Hepatocyte (in vitro differentiated cells): ENCODE measurements around the gene PLXNC1. TPM values are rescaled to one million over a fixed set of nuclear protein-coding genes. Genes with fewer than 3 reads are reported as not detected.

Experiments
- DNase-seq: peaks from one replicate; pipeline ENCODE4 v3.0.0-alpha.2; 2016; ENCODE audit warnings: low spot score
- H2AFZ ChIP-seq: fragments of 200-600 bp; sonication (generic); 2 replicates; pipeline ENCODE4 v1.6.0; 2016; ENCODE audit warnings: antibody characterized with exemption, mild to moderate bottlenecking
- H3K27ac ChIP-seq: fragments of 200-600 bp; sonication (generic); 2 replicates; pipeline ENCODE4 v1.5.1; 2016; ENCODE audit warnings: mild to moderate bottlenecking
- H3K27me3 ChIP-seq: fragments of 200-600 bp; sonication (generic); 2 replicates; pipeline ENCODE4 v1.6.1; 2016
- H3K36me3 ChIP-seq: fragments of 200-600 bp; sonication (generic); replicated peaks from 2 replicates; pipeline ENCODE4 v1.5.1; 2016; ENCODE audit warnings: low read depth; ENCODE audit not compliant: insufficient read depth
- H3K4me1 ChIP-seq: fragments of 200-600 bp; sonication (generic); 2 replicates; pipeline ENCODE4 v1.5.1; 2016; ENCODE audit warnings: mild to moderate bottlenecking, moderate library complexity; ENCODE audit not compliant: insufficient read depth
- H3K4me2 ChIP-seq: fragments of 200-600 bp; sonication (generic); 2 replicates; pipeline ENCODE4 v1.6.0; 2016
- H3K4me3 ChIP-seq: fragments of 200-600 bp; sonication (generic); 2 replicates; pipeline ENCODE4 v1.5.1; 2016; ENCODE audit warnings: mild to moderate bottlenecking
- H3K79me2 ChIP-seq: fragments of 200-600 bp; sonication (generic); 2 replicates; pipeline ENCODE4 v1.6.0; 2017; ENCODE audit warnings: mild to moderate bottlenecking
- H3K9me2 ChIP-seq: fragments of 200-600 bp; sonication (generic); replicated peaks from 2 replicates; pipeline ENCODE4 v1.6.0; 2017; ENCODE audit warnings: mild to moderate bottlenecking; ENCODE audit not compliant: insufficient read depth
- H3K9me3 ChIP-seq: fragments of 200-600 bp; sonication (generic); 2 replicates; pipeline ENCODE4 v1.5.1; 2016; ENCODE audit warnings: low read depth, mild to moderate bottlenecking
- H4K20me1 ChIP-seq: fragments of 200-600 bp; sonication (generic); 2 replicates; pipeline ENCODE4 v1.6.0; 2016; ENCODE audit warnings: mild to moderate bottlenecking; ENCODE audit not compliant: insufficient read depth, poor library complexity, severe bottlenecking
- EZH2 ChIP-seq: fragments of 200-600 bp; sonication (generic); IDR thresholded peaks from 2 replicates; pipeline ENCODE4 v1.6.1; 2016; ENCODE audit warnings: antibody characterized with exemption, mild to moderate bottlenecking, borderline replicate concordance
- EZH2phosphoT487 ChIP-seq: fragments of 200-600 bp; sonication (generic); IDR thresholded peaks from one replicate; pipeline ENCODE4 v1.6.1; 2018; ENCODE audit warnings: antibody characterized with exemption, mild to moderate bottlenecking, low read depth, moderate library complexity; ENCODE audit not compliant: unreplicated experiment, severe bottlenecking
- WGBS: methylation state at CpG from one replicate; pipeline ENCODE4 v1.1.6; 2016; ENCODE audit warnings: low lambda C conversion rate; ENCODE audit errors: missing lambda C conversion rate; 5-methylcytosine and 5-hydroxymethylcytosine counted together
- polyA plus RNA-seq: library from polyadenylated mRNA; unstranded; fragments of >200 nt; fragmentation: Nextera tagmentation; extraction: Ambion mirVana; gene quantifications from 2 replicates; pipeline ENCODE4 v1.2.1, GENCODE V29; 2016
- total RNA-seq: library from RNA; depleted of rRNA; stranded (reverse); fragments of >200 nt; gene quantifications from 2 replicates; pipeline ENCODE4 v1.2.3, GENCODE V29; 2014
- TF ChIP-seq, protein P1 (sequence below): fragments of 200-600 bp; sonication (generic); IDR thresholded peaks from 2 replicates; pipeline ENCODE4 v1.5.1; 2016; ENCODE audit warnings: antibody characterized with exemption, mild to moderate bottlenecking; ENCODE audit not compliant: poor library complexity

PLXNC1 gene
- total and polyA plus RNA-seq, 2 experiments from 2014 or later = 6.7 to 23.2 TPM

DNA sequence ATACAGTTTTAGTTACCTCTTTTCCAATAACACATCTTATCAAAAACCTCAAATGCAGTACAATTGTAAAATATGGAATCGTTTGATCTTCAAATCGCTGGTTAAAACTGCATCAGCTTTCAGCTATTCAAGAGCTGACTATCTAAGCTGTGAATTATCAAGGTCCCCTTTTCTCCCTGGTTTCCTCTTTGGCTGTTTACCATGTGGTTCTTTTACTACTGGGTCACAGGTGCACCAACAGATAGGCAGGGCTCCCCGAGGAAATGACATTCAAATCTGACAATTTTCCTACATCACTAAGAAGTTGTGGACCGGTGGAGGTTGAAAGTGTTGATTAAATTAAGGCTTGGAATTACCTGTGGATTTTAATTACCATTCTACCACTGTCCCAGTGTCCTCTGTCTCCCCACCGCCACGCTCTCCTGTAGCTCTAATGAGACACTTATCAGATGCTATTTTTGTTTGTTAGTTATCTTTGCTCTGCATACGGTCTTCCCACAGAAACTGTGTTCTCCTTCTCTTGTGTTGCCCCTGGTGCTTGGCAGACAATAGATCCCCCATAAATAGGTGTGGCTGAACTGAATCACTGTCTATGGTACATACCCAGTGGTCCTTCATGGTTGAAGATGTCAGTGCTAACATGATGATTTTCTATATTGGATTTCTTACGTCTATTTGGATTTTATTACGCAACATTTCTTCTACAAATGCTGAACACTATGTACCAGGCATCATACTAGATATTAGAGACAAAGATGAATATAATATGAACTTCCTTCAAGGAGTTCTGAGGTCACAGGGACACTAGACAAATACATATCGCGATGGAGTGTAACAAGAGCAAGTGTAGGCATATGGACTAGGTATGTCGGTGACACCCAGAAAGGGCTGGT is 20.9 kb upstream of the PLXNC1 start:
- H3K4me2 ChIP-seq = no peak overlapping the region
- WGBS = 80% methylated on average over 12 of the region's 12 CpGs
- no peaks in the 10 kb centered on the region for H3K9me3 ChIP-seq
- no peaks in the 10 kb centered on the region for H3K4me1 ChIP-seq
- peaks cover 28% of the 10 kb centered on the region for H3K27me3 ChIP-seq
- no peaks in the 10 kb centered on the region for H4K20me1 ChIP-seq
- H3K79me2 ChIP-seq = no peaks in the 10 kb centered on the region
- DNase-seq = no peak
- no peaks in the 10 kb centered on the region for H3K36me3 ChIP-seq
- H2AFZ ChIP-seq = no peak overlapping the region
- H3K4me3 ChIP-seq = no peak overlapping the region
- H3K9me2 ChIP-seq = no peaks in the 10 kb centered on the region
- H3K27ac ChIP-seq = no peak overlapping the region
- TF ChIP-seq, protein P1, sequence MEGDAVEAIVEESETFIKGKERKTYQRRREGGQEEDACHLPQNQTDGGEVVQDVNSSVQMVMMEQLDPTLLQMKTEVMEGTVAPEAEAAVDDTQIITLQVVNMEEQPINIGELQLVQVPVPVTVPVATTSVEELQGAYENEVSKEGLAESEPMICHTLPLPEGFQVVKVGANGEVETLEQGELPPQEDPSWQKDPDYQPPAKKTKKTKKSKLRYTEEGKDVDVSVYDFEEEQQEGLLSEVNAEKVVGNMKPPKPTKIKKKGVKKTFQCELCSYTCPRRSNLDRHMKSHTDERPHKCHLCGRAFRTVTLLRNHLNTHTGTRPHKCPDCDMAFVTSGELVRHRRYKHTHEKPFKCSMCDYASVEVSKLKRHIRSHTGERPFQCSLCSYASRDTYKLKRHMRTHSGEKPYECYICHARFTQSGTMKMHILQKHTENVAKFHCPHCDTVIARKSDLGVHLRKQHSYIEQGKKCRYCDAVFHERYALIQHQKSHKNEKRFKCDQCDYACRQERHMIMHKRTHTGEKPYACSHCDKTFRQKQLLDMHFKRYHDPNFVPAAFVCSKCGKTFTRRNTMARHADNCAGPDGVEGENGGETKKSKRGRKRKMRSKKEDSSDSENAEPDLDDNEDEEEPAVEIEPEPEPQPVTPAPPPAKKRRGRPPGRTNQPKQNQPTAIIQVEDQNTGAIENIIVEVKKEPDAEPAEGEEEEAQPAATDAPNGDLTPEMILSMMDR = no peak
- TF ChIP-seq EZH2phosphoT487 = no peak
- no peak for TF ChIP-seq EZH2

DNA sequence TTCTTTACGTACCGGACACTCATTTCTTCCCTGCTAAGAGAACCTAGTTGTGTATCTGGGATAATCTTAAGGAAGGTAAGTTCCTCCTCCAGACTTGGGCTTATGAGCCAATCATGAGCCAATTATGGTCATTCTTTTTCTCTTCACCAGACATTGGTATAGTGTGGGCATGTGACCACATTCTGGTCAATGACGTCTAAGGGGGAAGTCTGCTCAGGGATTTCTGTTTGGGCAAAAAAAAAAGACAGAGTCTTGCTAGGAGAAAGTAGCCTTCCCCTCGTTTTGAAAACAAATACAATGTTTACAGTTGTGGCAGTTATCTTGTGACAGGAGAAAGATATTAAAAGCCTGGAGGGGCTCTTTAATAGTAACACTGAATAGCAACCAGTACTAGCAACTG is 20.1 kb upstream of the PLXNC1 start:
- H3K4me3 ChIP-seq = no peak overlapping the region
- no peaks in the 10 kb centered on the region for H3K79me2 ChIP-seq
- no peaks in the 10 kb centered on the region for H3K36me3 ChIP-seq
- no peak overlapping the region for H3K27ac ChIP-seq
- TF ChIP-seq EZH2 (no peak), EZH2phosphoT487 (no peak)
- TF ChIP-seq, protein P1 = no peak
- no peaks in the 10 kb centered on the region for H4K20me1 ChIP-seq
- no peak for DNase-seq
- H3K4me1 ChIP-seq = no peaks in the 10 kb centered on the region
- H3K27me3 ChIP-seq = peaks cover 28% of the 10 kb centered on the region
- no peak overlapping the region for H3K4me2 ChIP-seq
- WGBS = 69% methylated on average over 4 of the region's 4 CpGs
- H3K9me3 ChIP-seq = no peaks in the 10 kb centered on the region
- H3K9me2 ChIP-seq = no peaks in the 10 kb centered on the region
- no peak overlapping the region for H2AFZ ChIP-seq

DNA sequence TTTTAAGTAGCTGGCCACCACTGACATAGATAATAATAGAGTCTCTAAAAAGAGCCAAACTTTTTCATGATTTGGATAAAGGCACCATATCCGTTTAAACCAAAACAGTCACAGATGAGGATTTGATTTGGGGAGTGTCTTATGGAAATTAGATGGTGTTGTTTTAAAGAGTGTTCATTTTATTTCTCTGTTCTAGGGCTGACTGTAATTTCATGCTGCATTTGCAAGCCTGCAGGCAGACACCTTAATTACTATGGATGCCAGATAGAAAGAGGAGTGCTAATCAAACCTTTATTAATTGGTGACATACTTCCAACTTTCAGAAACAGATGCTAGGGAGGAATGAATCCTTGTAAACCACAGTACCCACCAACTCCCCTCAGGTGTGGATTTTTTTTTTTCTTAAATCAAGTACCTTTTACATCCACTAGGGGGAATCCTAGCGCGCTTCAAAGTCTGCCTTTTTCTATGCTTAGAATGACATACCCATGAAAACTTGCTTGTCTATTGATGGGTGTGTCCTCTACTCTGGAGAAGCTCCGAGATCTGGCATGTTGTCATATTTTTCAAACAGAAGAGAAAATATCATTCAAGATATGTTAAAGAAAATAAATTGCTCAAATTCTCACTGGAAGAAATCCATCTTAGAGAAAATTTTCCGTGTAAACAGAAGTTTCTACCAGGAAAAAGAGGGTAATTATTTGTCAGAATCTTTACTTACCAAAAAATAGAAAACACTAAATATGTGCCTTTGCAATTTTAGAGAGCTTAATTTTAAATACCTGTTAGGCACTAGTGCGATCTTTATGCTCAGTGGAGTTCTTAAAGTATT is 14.2 kb upstream of the PLXNC1 start:
- Histone ChIP-seq H3K79me2 (no peaks in the 10 kb centered on the region), H3K27ac (no peak overlapping the region), H3K4me2 (peak overlapping the region; percentile 63), H3K4me1 (no peaks in the 10 kb centered on the region), H4K20me1 (no peaks in the 10 kb centered on the region), H3K27me3 (no peaks in the 10 kb centered on the region), H3K4me3 (no peak overlapping the region), H2AFZ (no peak overlapping the region), H3K36me3 (no peaks in the 10 kb centered on the region), H3K9me2 (no peaks in the 10 kb centered on the region), H3K9me3 (no peaks in the 10 kb centered on the region)
- DNase-seq = peak; percentile 78
- TF ChIP-seq EZH2 (no peak), EZH2phosphoT487 (no peak)
- TF ChIP-seq, protein P1 = peak; percentile 72
- WGBS = 32% methylated on average over 6 of the region's 6 CpGs
